WERI-Rb-1 (cell line): ENCODE data around the gene TMEM256.

Source experiments
- DNase-seq: peaks from one replicate; pipeline ENCODE4 v3.0.0-alpha.2; 2020
- H3K27ac ChIP-seq: fragments of 250-450 bp; sonication (Bioruptor Pico); 2 replicates; pipeline ENCODE4 v1.5.1; 2020; ENCODE audit warnings: mild to moderate bottlenecking, moderate library complexity
- H3K27me3 ChIP-seq: fragments of 250-450 bp; sonication (Bioruptor Pico); 2 replicates; pipeline ENCODE4 v1.5.1; 2021; ENCODE audit warnings: mild to moderate bottlenecking, low read depth, moderate library complexity; ENCODE audit not compliant: insufficient read depth, severe bottlenecking
- H3K36me3 ChIP-seq: fragments of 250-450 bp; sonication (Bioruptor Pico); 2 replicates; pipeline ENCODE4 v1.5.1; 2020; ENCODE audit warnings: mild to moderate bottlenecking, moderate library complexity
- H3K4me3 ChIP-seq: 2 replicates; pipeline ENCODE4 v1.5.1; 2011; ENCODE audit warnings: low read depth, mild to moderate bottlenecking, control low read depth, low read length
- H3K9me3 ChIP-seq: fragments of 250-450 bp; sonication (Bioruptor Pico); 2 replicates; pipeline ENCODE4 v1.5.1; 2021; ENCODE audit warnings: mild to moderate bottlenecking, moderate library complexity; ENCODE audit not compliant: severe bottlenecking
- CTCF ChIP-seq: IDR thresholded peaks from 2 replicates; pipeline ENCODE4 v1.5.1; 2011; ENCODE audit warnings: low read depth, mild to moderate bottlenecking, control low read depth, inconsistent platforms, low read length

The TMEM256 gene

GRCh38 chr17:7414837-7415236 lies 10.9 kb upstream of the TMEM256 start:
- no peak for DNase-seq
- H3K9me3 ChIP-seq: no peaks in the 10 kb centered on the region
- no peaks in the 10 kb centered on the region for H3K27me3 ChIP-seq
- TF ChIP-seq CTCF: no peak
- peaks cover 9% of the 10 kb centered on the region for H3K36me3 ChIP-seq
- no peak overlapping the region for H3K27ac ChIP-seq
- H3K4me3 ChIP-seq: no peak overlapping the region

GRCh38 chr17:7413346-7413985 lies 9.6 kb upstream of the TMEM256 start:
- DNase-seq: no peak
- H3K27me3 ChIP-seq: no peaks in the 10 kb centered on the region
- H3K36me3 ChIP-seq: peaks cover 22% of the 10 kb centered on the region
- H3K27ac ChIP-seq: no peak overlapping the region
- TF ChIP-seq CTCF: no peak
- no peaks in the 10 kb centered on the region for H3K9me3 ChIP-seq
- no peak overlapping the region for H3K4me3 ChIP-seq

GRCh38 chr17:7411427-7411750 lies 7.5 kb upstream of the TMEM256 start:
- no peak overlapping the region for H3K27ac ChIP-seq
- H3K9me3 ChIP-seq: no peaks in the 10 kb centered on the region
- TF ChIP-seq CTCF: no peak
- H3K36me3 ChIP-seq: peaks cover 22% of the 10 kb centered on the region
- H3K4me3 ChIP-seq: no peak overlapping the region
- DNase-seq: no peak
- H3K27me3 ChIP-seq: no peaks in the 10 kb centered on the region

GRCh38 chr17:7410634-7411426 lies 6.9 kb upstream of the TMEM256 start:
- H3K27ac ChIP-seq: no peak overlapping the region
- no peak for TF ChIP-seq CTCF
- DNase-seq: no peak
- H3K27me3 ChIP-seq: no peaks in the 10 kb centered on the region
- no peak overlapping the region for H3K4me3 ChIP-seq
- H3K36me3 ChIP-seq: peaks cover 19% of the 10 kb centered on the region
- no peaks in the 10 kb centered on the region for H3K9me3 ChIP-seq

GRCh38 chr17:7409716-7410115 lies 5.8 kb upstream of the TMEM256 start:
- Histone ChIP-seq H3K27me3 (no peaks in the 10 kb centered on the region), H3K36me3 (peaks cover 13% of the 10 kb centered on the region), H3K27ac (no peak overlapping the region), H3K9me3 (no peaks in the 10 kb centered on the region), H3K4me3 (no peak overlapping the region)
- no peak for TF ChIP-seq CTCF
- no peak for DNase-seq
